HG02943 (cell line): ENCODE results near the gene CES3.

Experiments
- ATAC-seq: cut with Tn5 transposase; IDR thresholded peaks from one replicate; pipeline ENCODE4 v1.9.1; 2021; ENCODE audit warnings: mild to moderate bottlenecking, low read depth, moderate library complexity; ENCODE audit not compliant: unreplicated experiment

The CES3 gene

GRCh38 chr16:66926171-66926947 is 34.7 kb upstream of the CES3 start:
- ATAC-seq = no peak

GRCh38 chr16:66926961-66927436 is 34.1 kb upstream of the CES3 start:
- no peak for ATAC-seq

- no peak for ATAC-seq
Observed at GRCh38 chr16:66927918-66928649, 33.0 kb upstream of the CES3 start.

- no peak for ATAC-seq
Observed at GRCh38 chr16:66928702-66929388, 32.2 kb upstream of the CES3 start.

GRCh38 chr16:66930189-66930588 is 30.9 kb upstream of the CES3 start:
- ATAC-seq = no peak

- ATAC-seq = no peak
Observed at GRCh38 chr16:66931665-66932064, 29.4 kb upstream of the CES3 start.

GRCh38 chr16:66932076-66932475 is 29.0 kb upstream of the CES3 start:
- ATAC-seq = no peak

GRCh38 chr16:66933776-66934137 is 27.3 kb upstream of the CES3 start:
- ATAC-seq = no peak

GRCh38 chr16:66934138-66934838 is 26.8 kb upstream of the CES3 start, which contains the start of gene CIAO2B:
Gene CIAO2B (minus strand): TSS chr16:66934402. CDS start chr16:66934364, 38 bp downstream.
- ATAC-seq = peak; percentile 75

- ATAC-seq = peak; percentile 25
Observed at GRCh38 chr16:66934839-66935313, 26.2 kb upstream of the CES3 start.

GRCh38 chr16:66935314-66936011 is 25.6 kb upstream of the CES3 start, which contains the start of gene CES2:
Gene CES2 (plus strand): TSS chr16:66935516. CDS start chr16:66935636, 120 bp downstream.
- ATAC-seq = no peak

- no peak for ATAC-seq
Observed at GRCh38 chr16:66936462-66936861, 24.6 kb upstream of the CES3 start.

GRCh38 chr16:66936889-66937554 is 24.0 kb upstream of the CES3 start:
- ATAC-seq = no peak

- no peak for ATAC-seq
Observed at GRCh38 chr16:66937725-66938337, 23.2 kb upstream of the CES3 start.

GRCh38 chr16:66939366-66939765 is 21.7 kb upstream of the CES3 start:
- no peak for ATAC-seq

- ATAC-seq = no peak
Observed at GRCh38 chr16:66940236-66940635, 20.8 kb upstream of the CES3 start.

- ATAC-seq = no peak
Observed at GRCh38 chr16:66942981-66943380, 18.1 kb upstream of the CES3 start.

GRCh38 chr16:66943426-66944053 is 17.5 kb upstream of the CES3 start:
- ATAC-seq = no peak
